UCSD-AML1 (cell line): ENCODE data around the gene ATP6V1G3.
"Not testable (repeated sequence)": the region's sequence is repeated elsewhere in the genome, so short reads cannot be mapped to it uniquely, and the experiment has no call there.

Experiments used
- DNase-seq: peaks from one replicate; lab custom pipeline; 2025; ENCODE audit not compliant: unreplicated experiment; lab: John Stamatoyannopoulos, UW

ATP6V1G3 gene

GRCh38 chr1:198540580-198540979, at the start of gene ATP6V1G3:
TSS of gene ATP6V1G3 (minus strand) at chr1:198540680. CDS start at chr1:198540650, 30 bp downstream.
- DNase-seq, result no peak

GRCh38 chr1:198588845-198589244, 48.4 kb upstream of the ATP6V1G3 start:
- no peak for DNase-seq

GRCh38 chr1:198584163-198584562, 43.7 kb upstream of the ATP6V1G3 start:
- no peak for DNase-seq

GRCh38 chr1:198583209-198583802, 42.8 kb upstream of the ATP6V1G3 start:
- DNase-seq, result not testable (repeated sequence)

GRCh38 chr1:198577444-198577843, 37.0 kb upstream of the ATP6V1G3 start:
- DNase-seq, result no peak

GRCh38 chr1:198575798-198576641, 35.5 kb upstream of the ATP6V1G3 start:
- DNase-seq, result no peak

GRCh38 chr1:198575292-198575691, 34.8 kb upstream of the ATP6V1G3 start:
- no peak for DNase-seq

GRCh38 chr1:198574325-198574724, 33.8 kb upstream of the ATP6V1G3 start:
- no peak for DNase-seq

GRCh38 chr1:198564716-198565115, 24.2 kb upstream of the ATP6V1G3 start:
- no peak for DNase-seq

GRCh38 chr1:198564157-198564556, 23.7 kb upstream of the ATP6V1G3 start:
- no peak for DNase-seq

- DNase-seq, result no peak
These were observed 23.1 kb upstream of the ATP6V1G3 start for GRCh38 chr1:198563583-198563982.

- peak; percentile 18 for DNase-seq
These were observed 19.7 kb upstream of the ATP6V1G3 start for GRCh38 chr1:198560161-198560560.

- DNase-seq, result no peak
These were observed 18.9 kb upstream of the ATP6V1G3 start for GRCh38 chr1:198559362-198559761.

GRCh38 chr1:198558402-198558801, 17.9 kb upstream of the ATP6V1G3 start:
- DNase-seq, result no peak

- peak; percentile 62 for DNase-seq
These were observed 16.5 kb upstream of the ATP6V1G3 start for GRCh38 chr1:198556971-198557370.

- DNase-seq, result no peak
These were observed 12.4 kb upstream of the ATP6V1G3 start for GRCh38 chr1:198552668-198553416.

- DNase-seq, result peak; percentile 4
These were observed 10.6 kb upstream of the ATP6V1G3 start for GRCh38 chr1:198550941-198551524.

GRCh38 chr1:198549866-198550265, 9.4 kb upstream of the ATP6V1G3 start:
- no peak for DNase-seq

- no peak for DNase-seq
These were observed 8.4 kb upstream of the ATP6V1G3 start for GRCh38 chr1:198548890-198549289.

GRCh38 chr1:198545156-198545555, 4.7 kb upstream of the ATP6V1G3 start:
- no peak for DNase-seq

- DNase-seq, result no peak
These were observed 3.8 kb upstream of the ATP6V1G3 start for GRCh38 chr1:198544265-198544664.
